Common myeloid progenitor, CD34-positive (primary cell): Measurements from ENCODE around the gene PGLYRP2.

Experiments used
- CTCF ChIA-PET: fragments of 350-600 bp; sonication (Branson Sonifier 250); formaldehyde crosslinking; loops from one replicate; lab custom pipeline; 2021; ENCODE audit warnings: antibody characterized with exemption; lab: Charles Lee
- POLR2A ChIA-PET: fragments of 350-600 bp; sonication (Branson Sonifier 250); formaldehyde crosslinking; loops from one replicate; lab custom pipeline; 2021; ENCODE audit warnings: antibody characterized with exemption; lab: Charles Lee
- DNase-seq, 3 donors: peaks; one replicate each; pipeline versions ENCODE4 v3.0.0 to v3.0.0-alpha.2; 2013
- H3K27ac ChIP-seq, 2 experiments: 1 replicate in 1 of 2; 2 replicates in 1 of 2; pipeline ENCODE4 v1.7.0; 2013; ENCODE audit warnings: inconsistent platforms in 2 of 2, low read length in 2 of 2, mild to moderate bottlenecking in 2 of 2, low read depth in 1 of 2, moderate library complexity in 1 of 2; ENCODE audit not compliant: severe bottlenecking in 2 of 2, insufficient read depth in 1 of 2, poor library complexity in 1 of 2
- H3K27me3 ChIP-seq, 5 experiments: replicated peaks in 2 of 5; 1 replicate in 3 of 5; 2 replicates in 2 of 5; pipeline versions ENCODE4 v1.6.1 to v1.7.0; 2013; ENCODE audit warnings: low read length in 4 of 5, mild to moderate bottlenecking in 2 of 5, moderate library complexity in 2 of 5, inconsistent platforms in 1 of 5; ENCODE audit not compliant: insufficient read depth in 5 of 5, control insufficient read depth in 4 of 5
- H3K36me3 ChIP-seq, 4 experiments: 1 replicate in 2 of 4; 2 replicates in 2 of 4; pipeline versions ENCODE4 v1.6.1 to v1.7.0; 2013; ENCODE audit warnings: low read length in 3 of 4, control low read depth in 1 of 4, mild to moderate bottlenecking in 1 of 4; ENCODE audit not compliant: control insufficient read depth in 4 of 4, insufficient read depth in 4 of 4
- H3K4me1 ChIP-seq, 4 experiments: 1 replicate in 3 of 4; 2 replicates in 1 of 4; pipeline versions ENCODE4 v1.6.1 to v1.7.1; 2013; ENCODE audit warnings: low read length in 3 of 4, mild to moderate bottlenecking in 3 of 4, control low read depth in 1 of 4, inconsistent platforms in 1 of 4, moderate library complexity in 1 of 4; ENCODE audit not compliant: control insufficient read depth in 4 of 4, insufficient read depth in 4 of 4; ENCODE audit errors: control extremely low read depth in 1 of 4
- H3K4me3 ChIP-seq, 7 experiments: 1 replicate in 4 of 7; 2 replicates in 3 of 7; pipeline versions ENCODE4 v1.5.1 to v1.7.0; 2013; ENCODE audit warnings: mild to moderate bottlenecking in 7 of 7, low read length in 6 of 7, moderate library complexity in 6 of 7, inconsistent platforms in 2 of 7, low read depth in 2 of 7, control low read depth in 1 of 7; ENCODE audit not compliant: insufficient read depth in 4 of 7, control insufficient read depth in 1 of 7; ENCODE audit errors: extremely low read depth in 1 of 7
- H3K9me3 ChIP-seq, 5 experiments: 1 replicate in 4 of 5; 2 replicates in 1 of 5; pipeline versions ENCODE4 v1.6.1 to v1.7.1; 2013; ENCODE audit warnings: low read length in 4 of 5, mild to moderate bottlenecking in 2 of 5, inconsistent platforms in 1 of 5, low read depth in 1 of 5, moderate library complexity in 1 of 5; ENCODE audit not compliant: control insufficient read depth in 4 of 5, insufficient read depth in 2 of 5; ENCODE audit errors: control extremely low read depth in 1 of 5
- WGBS: methylation state at CpG from one replicate; pipeline ENCODE4 v1.1.5; 2013; ENCODE audit not compliant: insufficient coverage; 5-methylcytosine and 5-hydroxymethylcytosine counted together

PGLYRP2 gene

DNA sequence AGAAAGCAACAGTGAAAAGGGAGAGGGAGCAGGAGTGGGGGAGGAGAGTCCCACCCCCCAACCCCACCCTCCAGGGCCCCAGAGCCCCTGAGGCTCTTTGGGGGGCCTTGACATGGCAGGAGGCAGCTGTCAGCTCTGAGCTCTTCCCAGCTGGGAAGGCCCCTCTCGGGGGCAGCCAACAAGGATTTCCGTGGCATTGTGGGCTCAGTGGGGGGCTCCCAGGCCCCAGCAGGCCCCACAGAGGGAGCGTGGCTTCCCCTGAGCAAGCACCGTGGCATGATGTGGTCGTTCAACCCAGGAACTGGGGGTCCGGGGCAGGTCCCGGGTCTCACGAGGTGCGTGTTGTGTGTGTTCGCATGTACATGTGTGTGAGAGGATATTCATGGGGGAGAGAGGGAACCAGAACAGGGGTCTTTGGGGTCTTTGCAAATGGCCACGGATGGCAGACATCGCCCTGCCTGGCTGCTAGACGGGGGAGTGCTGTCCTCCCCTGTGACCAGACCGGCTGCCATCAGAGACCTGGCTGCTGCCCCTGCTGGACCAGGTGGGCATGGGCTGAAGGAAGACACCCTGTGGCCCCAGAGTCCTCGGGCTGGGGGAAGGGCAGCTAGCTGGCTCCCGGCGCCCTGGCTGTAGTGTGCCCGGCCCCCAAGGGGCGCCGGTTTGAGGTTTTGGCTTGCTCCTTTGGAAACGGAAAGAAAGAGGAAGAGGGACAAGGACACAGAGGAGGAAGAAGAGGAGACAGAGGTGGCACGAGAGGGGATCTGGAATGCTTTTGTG, 56.8 kb downstream of the PGLYRP2 start:
- peaks cover 5 to 65% (median 48%) of the 10 kb centered on the region in 4 experiments for H3K36me3 ChIP-seq
- H3K4me1 ChIP-seq = peaks cover 6 to 17% (median 11%) of the 10 kb centered on the region in 4 experiments
- no peak overlapping the region for H3K4me3 ChIP-seq
- CTCF ChIA-PET = interaction anchor here (1.0 to 6.8 kb wide), 8 partner anchors 13 to 134 kb away, joined by 4 to 122 read pairs (median 8); partner anchors contain the start of genes PGLYRP2 and RASAL3
- no peak for DNase-seq
- 84% methylated on average over 21 of the region's 22 CpGs for WGBS
- H3K27me3 ChIP-seq = no peaks in the 10 kb centered on the region
- POLR2A ChIA-PET = no interaction called here
- H3K27ac ChIP-seq = no peak overlapping the region
- H3K9me3 ChIP-seq = peaks cover 0 to 9% (median 6%) of the 10 kb centered on the region in 5 experiments

DNA sequence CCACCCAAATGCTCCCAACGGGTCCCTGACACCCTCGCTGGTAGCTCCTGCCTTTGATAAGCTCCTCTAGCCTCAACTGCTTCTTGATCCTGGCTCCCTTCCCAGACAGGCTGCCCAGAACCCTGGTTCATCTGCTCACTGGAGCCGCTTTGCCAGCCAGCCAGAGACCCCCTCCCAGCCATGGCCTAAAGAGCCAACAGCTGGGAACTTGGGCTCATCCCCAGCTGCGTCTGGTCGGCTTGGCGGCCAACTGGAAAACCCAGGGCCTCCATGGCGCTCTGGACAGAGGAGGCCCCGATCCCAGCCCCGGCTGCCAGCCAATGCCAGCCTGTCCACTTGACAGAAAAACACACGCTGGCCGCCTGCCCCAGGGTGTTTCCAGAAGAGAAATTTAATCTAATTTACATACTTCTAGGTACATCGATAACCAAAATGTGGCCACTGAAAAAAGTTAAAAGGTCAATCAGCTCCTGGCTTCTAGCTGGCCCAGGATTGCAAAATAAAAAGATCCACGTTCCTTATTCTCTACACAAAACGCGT, 57.5 kb downstream of the PGLYRP2 start:
- no peaks in the 10 kb centered on the region for H3K27me3 ChIP-seq
- POLR2A ChIA-PET = no interaction called here
- CTCF ChIA-PET = interaction anchor here (1.0 to 6.8 kb wide), 10 partner anchors 8 to 135 kb away, joined by 4 to 122 read pairs (median 8); partner anchors contain the start of genes PGLYRP2 and RASAL3
- no peak overlapping the region for H3K4me3 ChIP-seq
- peaks cover 0 to 9% (median 6%) of the 10 kb centered on the region in 5 experiments for H3K9me3 ChIP-seq
- no peak for DNase-seq
- peaks cover 5 to 58% (median 42%) of the 10 kb centered on the region in 4 experiments for H3K36me3 ChIP-seq
- H3K4me1 ChIP-seq = peaks cover 13 to 24% (median 18%) of the 10 kb centered on the region in 4 experiments
- no peak overlapping the region for H3K27ac ChIP-seq
- WGBS = 95% methylated on average over 7 of the region's 15 CpGs

DNA sequence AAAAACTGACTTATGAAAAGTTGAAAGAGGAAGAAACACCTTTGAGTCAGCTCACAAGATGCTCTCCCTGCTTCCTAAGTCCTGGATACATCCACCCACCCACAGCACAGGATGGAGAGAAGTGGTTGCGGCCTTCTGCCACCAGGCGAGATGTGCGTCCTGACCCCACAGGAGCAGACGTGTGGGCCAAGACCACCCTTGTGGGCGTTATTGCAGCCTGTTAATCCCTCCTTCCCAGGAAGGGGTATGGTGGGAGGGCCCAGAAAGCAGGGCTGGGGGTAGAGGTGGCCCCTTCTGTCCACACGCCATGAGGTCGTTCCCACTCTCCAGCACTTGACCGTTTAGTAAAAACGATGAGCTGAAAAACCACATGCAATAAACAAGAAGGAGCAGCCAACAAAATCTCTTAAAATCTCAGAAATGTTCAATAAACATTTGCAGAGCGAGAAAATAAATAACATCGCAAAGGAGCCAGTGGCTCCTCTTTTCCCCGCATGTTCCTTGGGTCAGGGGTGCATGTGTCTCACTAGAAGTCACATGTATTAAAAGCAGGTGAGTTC, 58.1 kb downstream of the PGLYRP2 start:
- Histone ChIP-seq H3K36me3 (peaks cover 5 to 57% (median 37%) of the 10 kb centered on the region in 4 experiments), H3K9me3 (peaks cover 0 to 9% (median 6%) of the 10 kb centered on the region in 5 experiments), H3K4me3 (no peak overlapping the region), H3K27me3 (no peaks in the 10 kb centered on the region), H3K27ac (no peak overlapping the region), H3K4me1 (peaks cover 15 to 30% (median 20%) of the 10 kb centered on the region in 4 experiments)
- ChIA-PET POLR2A (interaction anchor here (0.6 to 1.0 kb wide), 2 partner anchors 11 to 668 kb away, joined by 3 read pairs; no protein-coding TSS in a partner anchor), CTCF (interaction anchor here (1.0 to 6.8 kb wide), 11 partner anchors 8 to 135 kb away, joined by 4 to 122 read pairs (median 8); partner anchors contain the start of genes PGLYRP2 and RASAL3)
- DNase-seq = no peak
- WGBS = 87% methylated on average over 7 of the region's 12 CpGs

DNA sequence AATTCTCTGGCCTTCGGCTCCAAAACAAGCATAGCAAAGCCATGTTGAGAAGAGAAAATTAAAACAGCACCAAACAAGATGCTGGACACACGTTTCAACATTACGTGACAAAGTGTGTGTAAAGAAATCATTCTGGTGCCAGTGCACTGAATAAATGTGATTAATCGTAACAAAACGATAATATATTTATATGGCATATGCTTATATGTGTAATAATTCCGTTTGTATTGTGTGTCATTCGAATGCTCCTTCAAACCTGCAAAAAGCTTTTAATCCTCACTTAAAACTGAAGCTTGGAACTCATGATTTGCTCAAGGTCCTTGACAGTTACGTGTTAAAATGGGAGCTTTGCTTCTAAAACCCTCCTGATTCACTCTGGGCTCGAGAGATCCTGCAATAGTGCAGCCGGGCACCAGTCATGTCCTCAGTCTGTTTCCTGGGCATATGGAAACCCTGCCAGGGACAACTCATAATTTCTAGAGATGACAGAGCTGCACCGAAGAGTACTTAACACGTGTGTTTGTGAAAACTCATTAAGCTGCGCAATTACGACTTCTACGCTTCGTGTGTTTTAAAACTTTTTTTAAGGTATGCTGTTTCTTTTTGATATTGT, 59.8 kb downstream of the PGLYRP2 start:
- WGBS = 49% methylated on average over 9 of the region's 16 CpGs
- CTCF ChIA-PET = interaction anchor here (0.8 to 6.8 kb wide), 31 partner anchors 10 to 143 kb away, joined by 3 to 122 read pairs (median 4); partner anchors contain the start of genes PGLYRP2 and RASAL3

More for the DNA sequence above, 59.8 kb downstream of the PGLYRP2 start:
- peaks cover 0 to 9% (median 6%) of the 10 kb centered on the region in 5 experiments for H3K9me3 ChIP-seq
- H3K27ac ChIP-seq = peak overlapping the region in 1 of 2 experiments; percentile 55
- H3K36me3 ChIP-seq = peaks cover 8 to 48% (median 26%) of the 10 kb centered on the region in 4 experiments
- H3K4me3 ChIP-seq = peak overlapping the region in 6 of 7 experiments; percentile 15 to 97 (median 38)
- H3K27me3 ChIP-seq = no peaks in the 10 kb centered on the region
- peak in 2 of 3 donors; percentile 7 to 11 for DNase-seq
- POLR2A ChIA-PET = interaction anchor here (1.0 to 2.4 kb wide), 7 partner anchors 13 to 136 kb away, joined by 3 to 17 read pairs (median 12); partner anchors contain the start of genes AKAP8, PGLYRP2 and RASAL3
- peaks cover 15 to 30% (median 20%) of the 10 kb centered on the region in 4 experiments for H3K4me1 ChIP-seq
